ENCODE data around the gene CSTF1.
"Not testable (repeated sequence)": the region's sequence is repeated elsewhere in the genome, so short reads cannot be mapped to it uniquely, and the experiment has no call there.

Gene CSTF1

DNA sequence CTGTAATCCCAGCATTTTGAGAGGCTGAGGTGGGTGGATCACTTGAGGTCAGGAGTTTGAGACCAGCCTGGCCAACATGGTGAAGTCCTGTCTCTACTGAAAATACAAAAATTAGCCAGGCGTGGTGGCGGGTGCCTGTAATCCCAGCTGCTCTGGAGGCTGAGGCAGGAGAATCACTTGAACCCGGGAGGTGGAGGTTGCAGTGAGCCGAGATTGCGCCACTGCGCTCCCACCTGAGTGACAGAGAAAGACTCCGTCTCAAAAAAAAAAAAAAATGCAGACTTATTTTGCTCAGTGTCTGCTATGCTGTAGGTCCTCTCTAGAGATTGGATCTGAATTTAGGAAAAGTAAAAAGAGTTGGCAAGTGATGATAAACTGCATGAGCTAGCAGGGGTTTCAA lies 18.8 kb downstream of the CSTF1 start:
- not testable (repeated sequence) for DNase-seq

DNA sequence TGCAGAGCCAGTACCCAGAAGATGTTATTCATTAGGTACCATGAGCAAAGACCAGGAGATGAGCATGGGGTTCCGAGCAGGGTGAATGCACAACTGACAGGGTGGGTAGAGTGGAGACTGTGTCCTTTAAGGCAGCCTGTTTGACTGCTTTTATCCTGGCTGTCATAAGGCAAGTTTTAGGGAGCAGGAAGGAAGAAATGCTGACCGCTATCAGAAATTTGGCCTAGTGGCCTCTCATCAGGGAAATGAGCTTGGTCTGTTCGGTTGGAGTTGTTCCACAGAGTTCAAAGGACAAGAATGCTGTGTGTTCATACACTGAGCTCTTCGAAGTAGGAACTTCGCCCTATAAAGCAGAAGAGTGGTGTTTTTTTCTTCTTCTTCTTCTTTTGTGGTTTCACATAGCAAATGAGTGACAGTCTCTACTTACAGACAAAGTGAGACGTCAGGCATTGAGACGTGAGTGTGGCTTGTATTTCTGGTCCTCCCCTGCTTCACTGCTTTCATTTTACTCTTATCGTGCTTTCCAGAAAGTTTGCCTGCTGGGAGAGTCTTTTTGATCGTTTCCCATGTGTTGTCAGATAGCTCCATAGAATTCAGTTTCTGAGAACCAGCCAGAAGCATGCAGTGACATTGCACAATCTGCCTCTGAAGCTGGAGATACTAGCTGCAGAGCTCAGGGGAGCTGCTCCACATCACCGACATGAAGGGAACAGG lies 19.5 kb downstream of the CSTF1 start, which contains the start of gene CASS4:
CASS4 (plus strand) TSS at position 502 of the 714 bp plus-strand sequence; CDS start at position 701, 199 bp downstream.
- DNase-seq = peak; percentile 30

DNA sequence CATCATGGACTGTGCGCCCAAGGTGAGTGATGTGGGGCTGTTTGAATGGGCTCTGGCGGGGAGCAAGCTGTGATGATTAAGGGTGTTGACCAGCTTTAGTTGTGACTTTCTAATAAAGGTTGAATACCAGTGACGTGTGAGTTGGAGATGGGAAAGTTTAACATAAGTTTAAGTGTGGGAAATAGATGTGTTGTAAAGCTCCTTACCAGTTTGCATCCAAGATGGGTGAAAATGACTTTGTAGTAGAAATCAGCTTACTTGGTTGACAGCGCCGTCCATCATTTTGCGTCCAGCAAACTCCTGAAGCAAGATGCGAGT lies 20.0 kb downstream of the CSTF1 start:
- no peak for DNase-seq

DNA sequence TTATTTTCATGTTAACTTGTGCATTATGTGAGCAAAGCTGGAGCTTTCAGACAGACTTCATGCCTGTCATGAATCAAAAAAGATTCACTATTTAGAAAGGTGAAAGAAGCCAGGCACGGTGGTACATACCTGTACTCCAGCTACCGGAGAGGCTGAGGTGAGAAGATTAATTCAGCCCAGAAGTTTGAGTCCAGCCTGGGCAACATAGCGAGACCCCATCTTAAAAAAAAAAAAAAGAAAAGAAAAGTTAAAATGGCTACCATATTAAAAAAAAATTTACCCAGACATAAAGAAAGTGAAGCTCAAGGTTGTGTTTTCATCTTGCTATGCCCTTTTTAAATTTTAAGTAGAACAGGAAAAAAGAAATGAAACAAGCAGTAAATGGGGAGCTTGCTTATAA lies 20.5 kb downstream of the CSTF1 start:
- DNase-seq = no peak

- no peak for DNase-seq
Observed at GRCh38 chr20:56414842-56415765, 22.7 kb downstream of the CSTF1 start.

DNA sequence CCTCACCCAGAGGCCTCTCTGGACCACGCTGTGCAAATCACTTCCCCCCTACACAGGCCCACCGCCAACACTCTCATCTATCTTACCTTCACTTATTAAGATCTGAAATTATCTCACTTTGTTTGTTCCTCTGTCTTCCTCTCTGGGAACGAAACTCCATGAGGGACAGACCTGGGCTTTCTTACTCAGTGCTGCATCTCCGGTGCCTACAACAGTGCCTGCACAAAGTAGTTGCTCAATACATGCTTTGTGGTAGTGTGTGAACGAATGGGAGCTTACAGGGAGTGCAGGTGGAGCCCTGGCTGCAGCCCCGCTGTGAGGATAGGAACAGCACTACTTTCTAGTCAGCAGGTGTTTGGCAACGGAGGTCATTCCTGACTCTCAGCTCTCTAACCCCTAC lies 25.0 kb downstream of the CSTF1 start:
- no peak for DNase-seq

GRCh38 chr20:56417911-56418310 lies 25.5 kb downstream of the CSTF1 start:
- DNase-seq = no peak

GRCh38 chr20:56418385-56418861 lies 26.0 kb downstream of the CSTF1 start:
- DNase-seq = peak; percentile 60

DNA sequence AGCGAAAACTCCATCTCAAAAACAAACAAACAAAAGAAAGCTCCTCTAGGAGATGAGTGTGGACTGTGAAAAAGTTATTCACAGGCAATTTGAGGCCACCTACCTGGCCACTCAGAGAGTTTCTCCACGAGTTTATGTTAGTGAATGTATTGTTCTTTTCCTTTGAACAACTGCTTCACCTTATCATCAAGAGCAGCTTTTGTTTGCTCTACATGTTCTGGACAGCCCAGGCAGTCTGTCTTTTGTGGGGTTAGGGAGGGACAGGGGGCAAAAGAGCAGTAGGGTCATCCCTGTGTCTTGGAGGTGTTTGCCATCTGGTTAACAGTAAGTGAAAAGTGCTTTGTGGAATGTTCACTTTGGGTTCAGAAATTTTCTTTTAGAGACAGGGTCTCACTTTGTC lies 27.6 kb downstream of the CSTF1 start:
- DNase-seq = no peak

- no peak for DNase-seq
Observed at GRCh38 chr20:56420940-56421688, 28.7 kb downstream of the CSTF1 start.

DNA sequence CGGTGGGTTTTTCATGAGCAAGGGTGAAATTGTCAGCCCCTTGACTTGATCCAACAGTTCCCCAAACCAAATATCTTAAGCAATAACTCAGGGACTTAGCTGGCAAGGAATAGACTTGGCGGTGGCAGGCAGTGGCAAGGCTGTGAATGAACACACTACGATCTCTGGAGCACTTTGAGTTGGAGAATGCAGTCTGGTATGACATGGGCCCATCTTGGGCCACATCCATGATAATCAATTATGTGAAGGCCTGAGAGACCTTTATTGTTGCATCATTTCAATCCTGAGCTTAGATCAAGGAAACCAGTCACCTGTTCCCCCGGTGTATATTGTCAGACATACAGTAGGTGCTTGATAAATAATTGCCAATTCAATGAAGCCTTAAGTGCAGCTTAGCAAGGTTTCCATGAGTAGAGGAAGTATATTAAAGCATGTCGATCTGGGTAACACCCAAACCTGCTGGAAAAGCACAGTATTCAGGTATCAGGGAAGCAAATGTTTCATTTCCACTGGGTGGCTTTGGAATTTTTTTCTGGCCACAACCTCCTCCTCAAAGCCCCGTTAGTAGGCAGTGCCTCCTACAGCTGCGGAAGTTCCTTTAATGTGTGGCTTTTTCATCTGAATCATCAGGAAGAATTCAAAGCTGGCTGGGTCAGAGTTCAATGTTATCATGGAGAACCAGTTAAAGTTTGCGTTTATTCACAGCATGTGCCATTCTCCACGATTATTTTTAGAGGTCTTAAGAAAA lies 29.8 kb downstream of the CSTF1 start:
- peak; percentile 63 for DNase-seq

DNA sequence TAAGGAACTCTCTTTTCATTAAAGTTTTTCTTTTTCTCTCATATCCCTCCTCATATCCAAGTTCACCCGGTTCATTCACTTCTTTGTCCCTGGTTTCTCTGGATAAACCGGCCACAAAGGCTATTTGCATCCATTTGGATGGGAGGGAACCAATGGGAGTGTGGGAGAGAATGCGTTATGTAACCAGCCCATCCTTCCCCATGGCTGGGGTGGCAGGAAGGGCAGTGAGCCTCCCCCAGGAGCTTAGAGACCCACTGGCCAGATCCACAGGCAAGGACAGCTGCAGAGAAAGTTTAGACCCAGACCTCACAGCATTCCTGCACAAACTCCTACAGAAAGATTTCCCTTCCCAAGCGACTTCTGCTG lies 30.4 kb downstream of the CSTF1 start:
- DNase-seq = no peak

DNA sequence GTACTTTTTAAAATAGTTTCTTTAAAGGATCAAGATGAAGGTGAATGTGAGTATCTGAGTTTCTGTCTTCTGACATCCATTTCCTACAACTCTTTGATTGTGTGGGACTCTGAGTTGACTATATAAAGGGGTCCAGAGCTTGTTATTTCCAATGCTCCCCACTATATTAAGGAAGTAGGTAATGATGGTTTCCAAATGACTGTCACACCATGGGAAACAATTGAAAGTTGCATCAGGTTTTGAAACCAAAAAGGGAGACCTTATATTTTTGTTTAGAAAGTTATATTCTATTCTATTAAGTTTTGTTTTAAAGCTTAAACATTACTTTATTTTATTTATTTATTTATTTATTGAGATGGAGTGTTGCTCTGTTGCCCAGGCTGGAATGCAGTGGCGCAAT lies 30.8 kb downstream of the CSTF1 start:
- no peak for DNase-seq

- no peak for DNase-seq
Observed at GRCh38 chr20:56423886-56424285, 31.4 kb downstream of the CSTF1 start.

GRCh38 chr20:56424931-56425330 lies 32.5 kb downstream of the CSTF1 start:
- no peak for DNase-seq

DNA sequence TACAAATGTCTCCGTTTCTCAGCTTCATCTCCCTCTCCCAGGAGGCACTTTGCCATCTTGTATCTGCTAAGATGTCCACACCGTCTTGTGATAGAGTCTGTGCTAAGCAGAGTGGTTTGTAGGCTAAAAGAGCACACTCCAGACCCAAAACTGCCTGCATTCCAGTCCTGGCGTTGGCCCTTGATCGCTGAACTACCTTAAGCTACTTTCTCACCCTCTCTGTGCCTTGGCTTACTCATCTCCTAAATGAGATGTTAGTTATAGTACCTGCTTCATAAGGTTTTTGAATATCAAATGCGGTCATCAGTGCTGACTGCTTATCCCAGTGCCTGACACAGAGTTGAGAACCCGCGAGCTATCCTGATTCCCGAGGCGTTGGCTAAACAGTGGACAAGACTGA lies 33.6 kb downstream of the CSTF1 start:
- no peak for DNase-seq

GRCh38 chr20:56426926-56427325 lies 34.5 kb downstream of the CSTF1 start:
- no peak for DNase-seq

- no peak for DNase-seq
Observed at GRCh38 chr20:56427797-56428196, 35.4 kb downstream of the CSTF1 start.

DNA sequence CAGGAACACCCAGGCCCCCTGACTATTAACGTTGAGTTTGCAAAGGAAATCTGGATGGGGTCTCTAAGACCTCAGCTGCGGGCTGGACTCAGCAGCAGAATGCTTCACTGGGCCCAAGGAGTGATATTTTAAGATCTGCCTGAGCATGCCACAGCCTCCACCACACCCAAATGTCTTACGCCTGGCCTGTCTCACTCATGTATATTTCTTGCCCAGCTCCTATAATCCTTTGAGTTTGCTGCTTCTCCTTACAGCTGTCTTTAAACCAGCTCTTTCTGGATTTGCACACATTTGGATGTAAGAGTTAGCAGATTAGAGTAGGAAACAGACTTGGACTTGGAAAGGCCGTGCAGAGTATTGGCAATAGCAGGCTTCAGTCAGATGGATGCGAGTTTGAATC lies 36.0 kb downstream of the CSTF1 start:
- DNase-seq = no peak

GRCh38 chr20:56428881-56429280 lies 36.4 kb downstream of the CSTF1 start:
- no peak for DNase-seq

GRCh38 chr20:56429502-56429901 lies 37.1 kb downstream of the CSTF1 start:
- no peak for DNase-seq

GRCh38 chr20:56429941-56430340 lies 37.5 kb downstream of the CSTF1 start:
- DNase-seq = no peak

GRCh38 chr20:56430461-56430860 lies 38.0 kb downstream of the CSTF1 start:
- no peak for DNase-seq
